Neural cell (in vitro differentiated cells): ENCODE results near the gene IFT172. TPM values are rescaled to one million over a fixed set of nuclear protein-coding genes. Genes with fewer than 3 reads are reported as not detected.
"Not testable (repeated sequence)": the region's sequence is repeated elsewhere in the genome, so short reads cannot be mapped to it uniquely, and the experiment has no call there.

Experiments
- H2AFZ ChIP-seq: fragments of 200-600, 300-800 bp; sonication (generic), shearing (Covaris generic); 2 replicates; pipeline ENCODE4 v1.6.0; 2014; ENCODE audit warnings: low read depth, mild to moderate bottlenecking, antibody characterized with exemption, low read length, moderate library complexity
- H3F3A ChIP-seq: fragments of 200-600 bp; shearing (Covaris generic); 2 replicates; pipeline ENCODE4 v1.6.1; 2016; ENCODE audit warnings: mild to moderate bottlenecking, moderate library complexity, mixed read lengths, antibody characterized with exemption, low read length; ENCODE audit not compliant: insufficient read depth, poor library complexity, severe bottlenecking
- H3K27ac ChIP-seq: fragments of 200-600, 300-800 bp; sonication (generic), shearing (Covaris generic); 2 replicates; pipeline ENCODE4 v1.5.1; 2014; ENCODE audit warnings: mild to moderate bottlenecking, low read length, moderate library complexity
- H3K27me3 ChIP-seq: fragments of 300-800, 200-600 bp; sonication (generic), shearing (Covaris generic); 2 replicates; pipeline ENCODE4 v1.6.0; 2014; ENCODE audit warnings: mild to moderate bottlenecking, low read depth, low read length, moderate library complexity; ENCODE audit not compliant: insufficient read depth
- H3K36me3 ChIP-seq: fragments of 300-800, 200-600 bp; sonication (generic), shearing (Covaris generic); 2 replicates; pipeline ENCODE4 v1.5.1; 2014; ENCODE audit warnings: mild to moderate bottlenecking, antibody characterized with exemption, low read length, moderate library complexity; ENCODE audit not compliant: insufficient read depth
- H3K4me2 ChIP-seq: fragments of 300-800, 200-600 bp; sonication (generic), shearing (Covaris generic); 2 replicates; pipeline ENCODE4 v1.6.0; 2014; ENCODE audit warnings: mild to moderate bottlenecking, low read length
- H3K4me3 ChIP-seq: fragments of 300-800, 200-600 bp; sonication (generic), shearing (Covaris generic); 2 replicates; pipeline ENCODE4 v1.5.1; 2014; ENCODE audit warnings: mild to moderate bottlenecking, low read length, moderate library complexity
- H3K79me2 ChIP-seq: fragments of 200-600 bp; shearing (Covaris generic); replicated peaks from 2 replicates; pipeline ENCODE4 v1.6.0; 2014; ENCODE audit warnings: mild to moderate bottlenecking, low read length, moderate library complexity; ENCODE audit not compliant: insufficient read depth
- H3K9ac ChIP-seq: fragments of 300-800, 200-600 bp; sonication (generic), shearing (Covaris generic); 2 replicates; pipeline ENCODE4 v1.6.1; 2016; ENCODE audit warnings: mild to moderate bottlenecking, low read length, mixed read lengths
- H3K9me2 ChIP-seq: fragments of 200-600 bp; shearing (Covaris generic); 2 replicates; pipeline ENCODE4 v1.6.1; 2016; ENCODE audit warnings: mild to moderate bottlenecking, low read length, mixed read lengths; ENCODE audit not compliant: insufficient read depth
- H3K9me3 ChIP-seq: fragments of 200-600, 300-800 bp; sonication (generic), shearing (Covaris generic); 2 replicates; pipeline ENCODE4 v1.6.1; 2016; ENCODE audit warnings: mild to moderate bottlenecking, mixed run types, low read length, moderate library complexity, mixed read lengths
- H4K20me1 ChIP-seq: fragments of 200-600 bp; shearing (Covaris generic); 2 replicates; pipeline ENCODE4 v1.6.1; 2016; ENCODE audit warnings: mild to moderate bottlenecking, mixed run types; ENCODE audit not compliant: insufficient read depth
- EP300 ChIP-seq: fragments of 450-650 bp; conservative IDR thresholded peaks from 2 replicates; pipeline ENCODE4 v1.6.1; 2014; ENCODE audit warnings: antibody characterized with exemption, mild to moderate bottlenecking, moderate library complexity; ENCODE audit not compliant: poor library complexity, severe bottlenecking
- EZH2 ChIP-seq: fragments of 200-600, 300-800 bp; shearing (Covaris generic), sonication (generic); IDR thresholded peaks from 2 replicates; pipeline ENCODE4 v1.6.1; 2014; ENCODE audit warnings: antibody characterized with exemption, low read length, borderline replicate concordance, mild to moderate bottlenecking; ENCODE audit not compliant: insufficient read depth, poor library complexity, severe bottlenecking
- MXI1 ChIP-seq: fragments of 450-650 bp; conservative IDR thresholded peaks from 2 replicates; pipeline ENCODE4 v1.6.1; 2014; ENCODE audit warnings: antibody characterized with exemption, mild to moderate bottlenecking; ENCODE audit not compliant: poor library complexity, severe bottlenecking
- POLR2AphosphoS5 ChIP-seq: IDR thresholded peaks from 2 replicates; pipeline ENCODE4 v1.6.1; 2012
- RAD21 ChIP-seq: fragments of 450-650 bp; conservative IDR thresholded peaks from 2 replicates; pipeline ENCODE4 v1.6.1; 2014; ENCODE audit warnings: antibody characterized with exemption, mild to moderate bottlenecking, moderate library complexity
- REST ChIP-seq: IDR thresholded peaks from 2 replicates; pipeline ENCODE4 v1.6.1; 2012; ENCODE audit warnings: borderline replicate concordance
- SMC3 ChIP-seq: fragments of 450-650 bp; conservative IDR thresholded peaks from 2 replicates; pipeline ENCODE4 v1.6.1; 2014; ENCODE audit warnings: antibody characterized with exemption, mild to moderate bottlenecking, moderate library complexity; ENCODE audit not compliant: poor library complexity
- TAF1 ChIP-seq: IDR thresholded peaks from 2 replicates; pipeline ENCODE4 v1.6.1; 2012; ENCODE audit warnings: low read depth
- polyA plus RNA-seq: library from polyadenylated mRNA; depleted of rRNA; stranded (reverse); fragments of >200 nt; gene quantifications from 2 replicates; pipeline ENCODE4 v1.2.3, GENCODE V29; 2014
- TF ChIP-seq, protein P1 (sequence below): fragments of 450-650 bp; IDR thresholded peaks from 2 replicates; pipeline ENCODE4 v1.5.1; 2014; ENCODE audit warnings: antibody characterized with exemption, mild to moderate bottlenecking, moderate library complexity; ENCODE audit not compliant: poor library complexity, severe bottlenecking

IFT172 gene
- polyA plus RNA-seq, 1 donor from 2014 or later, result 26.9 TPM

- Histone ChIP-seq H3K27me3 (no peaks in the 10 kb centered on the region), H4K20me1 (peaks cover 17% of the 10 kb centered on the region), H3K4me3 (peak overlapping the region; percentile 94), H3K27ac (peak overlapping the region; percentile 98), H3K36me3 (no peaks in the 10 kb centered on the region), H3K9me2 (no peaks in the 10 kb centered on the region), H3K9ac (peak overlapping the region; percentile 95), H3K9me3 (no peaks in the 10 kb centered on the region), H2AFZ (peak overlapping the region; percentile 67), H3K79me2 (peaks cover 35% of the 10 kb centered on the region), H3K4me2 (peak overlapping the region; percentile 64), H3F3A (no peaks in the 10 kb centered on the region)
- TF ChIP-seq EZH2, result no peak
These were observed 61.7 kb downstream of the IFT172 start for GRCh38 chr2:27427863-27428212.

- not testable (repeated sequence) for H3K9me3 ChIP-seq, H3K9ac ChIP-seq, H2AFZ ChIP-seq, H4K20me1 ChIP-seq, H3F3A ChIP-seq, H3K9me2 ChIP-seq, H3K4me3 ChIP-seq, H3K4me2 ChIP-seq, H3K36me3 ChIP-seq, H3K27me3 ChIP-seq, H3K27ac ChIP-seq
- H3K79me2 ChIP-seq, result peaks cover 10% of the 10 kb centered on the region
These were observed 64.5 kb downstream of the IFT172 start for GRCh38 chr2:27425039-27425438.

DNA sequence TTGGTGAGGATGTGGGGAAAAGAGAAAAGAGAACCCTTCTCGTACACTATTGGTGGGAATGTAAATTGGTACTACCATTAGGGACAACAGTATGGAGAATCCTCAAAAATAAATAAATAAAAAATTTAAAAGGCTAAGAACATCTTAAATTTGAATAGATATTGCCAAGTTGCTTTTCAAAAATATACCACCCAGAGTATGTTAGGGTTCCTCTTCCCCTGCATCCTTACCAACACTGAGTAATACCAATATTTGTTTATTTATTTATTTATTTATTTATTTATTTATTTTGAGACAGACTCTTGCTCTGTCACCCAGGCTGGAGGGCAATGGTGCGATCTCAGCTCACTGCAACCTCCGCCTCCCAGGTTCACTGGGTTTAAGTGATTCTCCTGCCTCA lies 66.6 kb downstream of the IFT172 start:
- Histone ChIP-seq H3K27ac (no peak overlapping the region), H2AFZ (no peak overlapping the region)
- TF ChIP-seq EZH2, result no peak
- TF ChIP-seq, protein P1, sequence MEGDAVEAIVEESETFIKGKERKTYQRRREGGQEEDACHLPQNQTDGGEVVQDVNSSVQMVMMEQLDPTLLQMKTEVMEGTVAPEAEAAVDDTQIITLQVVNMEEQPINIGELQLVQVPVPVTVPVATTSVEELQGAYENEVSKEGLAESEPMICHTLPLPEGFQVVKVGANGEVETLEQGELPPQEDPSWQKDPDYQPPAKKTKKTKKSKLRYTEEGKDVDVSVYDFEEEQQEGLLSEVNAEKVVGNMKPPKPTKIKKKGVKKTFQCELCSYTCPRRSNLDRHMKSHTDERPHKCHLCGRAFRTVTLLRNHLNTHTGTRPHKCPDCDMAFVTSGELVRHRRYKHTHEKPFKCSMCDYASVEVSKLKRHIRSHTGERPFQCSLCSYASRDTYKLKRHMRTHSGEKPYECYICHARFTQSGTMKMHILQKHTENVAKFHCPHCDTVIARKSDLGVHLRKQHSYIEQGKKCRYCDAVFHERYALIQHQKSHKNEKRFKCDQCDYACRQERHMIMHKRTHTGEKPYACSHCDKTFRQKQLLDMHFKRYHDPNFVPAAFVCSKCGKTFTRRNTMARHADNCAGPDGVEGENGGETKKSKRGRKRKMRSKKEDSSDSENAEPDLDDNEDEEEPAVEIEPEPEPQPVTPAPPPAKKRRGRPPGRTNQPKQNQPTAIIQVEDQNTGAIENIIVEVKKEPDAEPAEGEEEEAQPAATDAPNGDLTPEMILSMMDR, result no peak
- no peak for TF ChIP-seq RAD21
- TF ChIP-seq POLR2AphosphoS5, result no peak
- no peak for TF ChIP-seq TAF1
- no peak for TF ChIP-seq SMC3
- no peak for TF ChIP-seq REST
- no peak for TF ChIP-seq EP300
- no peak for TF ChIP-seq MXI1

More for the DNA sequence above, 66.6 kb downstream of the IFT172 start:
- Histone ChIP-seq H3K27me3 (no peaks in the 10 kb centered on the region), H3K36me3 (no peaks in the 10 kb centered on the region), H3K4me3 (no peak overlapping the region), H3K9me2 (no peaks in the 10 kb centered on the region), H3K9ac (no peak overlapping the region), H3K9me3 (no peaks in the 10 kb centered on the region), H3F3A (no peaks in the 10 kb centered on the region), H3K79me2 (no peaks in the 10 kb centered on the region), H3K4me2 (no peak overlapping the region), H4K20me1 (no peaks in the 10 kb centered on the region)
